H1 (cell line): Measurements from ENCODE around the gene TIA1. TPM values are rescaled to one million over a fixed set of nuclear protein-coding genes. Genes with fewer than 3 reads are reported as not detected.

Source experiments
- CTCF ChIA-PET: fragments of 300-600 bp; sonication (Branson Sonifier 250); formaldehyde crosslinking; loops from one replicate; lab custom pipeline; 2021; ENCODE audit not compliant: partially characterized antibody; lab: Charles Lee
- POLR2A ChIA-PET: fragments of 300-600 bp; sonication (Branson Sonifier 250); formaldehyde crosslinking; loops from one replicate; lab custom pipeline; 2021; ENCODE audit warnings: inconsistent platforms; ENCODE audit not compliant: partially characterized antibody; lab: Charles Lee
- DNase-seq, 2 experiments: peaks; one replicate each; pipeline versions ENCODE4 v3.0.0 to v3.0.0-alpha.2; 2010 to 2022; ENCODE audit warnings: low spot score in 2 of 2, low read depth in 1 of 2, mixed read lengths in 1 of 2
- FAIRE-seq: peaks from 2 replicates; lab custom pipeline; 2011; peaks lifted over from hg19 to GRCh38; lab: Jason Lieb, UNC
- H2AFZ ChIP-seq: 2 replicates; pipeline ENCODE4 v1.8.1; 2012; ENCODE audit warnings: low read length, inconsistent platforms
- H2AK5ac ChIP-seq: 2 replicates; pipeline ENCODE4 v1.6.1; 2013; ENCODE audit warnings: low read depth, low read length
- H2BK120ac ChIP-seq: replicated peaks from 2 replicates; pipeline ENCODE3; 2013; ENCODE audit warnings: low read depth, low read length, inconsistent platforms
- H2BK12ac ChIP-seq: 2 replicates; pipeline ENCODE4 v1.6.1; 2013; ENCODE audit warnings: low read depth, low read length
- H2BK15ac ChIP-seq: 2 replicates; pipeline ENCODE4 v1.6.1; 2013; ENCODE audit warnings: low read length
- H2BK20ac ChIP-seq: 2 replicates; pipeline ENCODE4 v1.6.1; 2013; ENCODE audit warnings: low read length
- H2BK5ac ChIP-seq: 2 replicates; pipeline ENCODE4 v1.6.1; 2013; ENCODE audit warnings: low read depth, low read length
- H3K14ac ChIP-seq: 2 replicates; pipeline ENCODE4 v1.6.1; 2013; ENCODE audit warnings: inconsistent platforms; ENCODE audit not compliant: insufficient read length
- H3K18ac ChIP-seq: 2 replicates; pipeline ENCODE4 v1.6.1; 2013; ENCODE audit warnings: low read length; ENCODE audit errors: extremely low read depth
- H3K23ac ChIP-seq: 2 replicates; pipeline ENCODE4 v1.6.1; 2013; ENCODE audit warnings: inconsistent platforms; ENCODE audit not compliant: insufficient read length
- H3K23me2 ChIP-seq: 2 replicates; pipeline ENCODE4 v1.6.1; 2013; ENCODE audit warnings: low read depth, low read length
- H3K27ac ChIP-seq: 2 replicates; pipeline ENCODE4 v1.6.1; 2011; ENCODE audit warnings: low read depth, low read length, inconsistent platforms
- H3K27me3 ChIP-seq, 4 experiments: replicated peaks in 1 of 4; 1 replicate in 1 of 4; 2 replicates in 3 of 4; pipeline versions ENCODE4 v1.6.1 to v1.8.1; 2011 to 2013; ENCODE audit warnings: low read length in 3 of 4, mild to moderate bottlenecking in 3 of 4, inconsistent platforms in 2 of 4, mixed read lengths in 2 of 4, moderate library complexity in 1 of 4; ENCODE audit not compliant: control insufficient read depth in 3 of 4, insufficient read depth in 3 of 4; ENCODE audit errors: extremely low read depth in 1 of 4
- H3K36me3 ChIP-seq, 4 experiments: 2 replicates each; pipeline versions ENCODE4 v1.6.1 to v1.8.1; 2011 to 2013; ENCODE audit warnings: mild to moderate bottlenecking in 4 of 4, low read length in 3 of 4, moderate library complexity in 2 of 4, control low read depth in 1 of 4, inconsistent platforms in 1 of 4; ENCODE audit not compliant: insufficient read depth in 4 of 4, control insufficient read depth in 2 of 4
- H3K4ac ChIP-seq: replicated peaks from 2 replicates; pipeline ENCODE3; 2013; ENCODE audit warnings: low read length, low read depth, mixed read lengths, inconsistent platforms; ENCODE audit not compliant: insufficient read length
- H3K4me1 ChIP-seq, 4 experiments: replicated peaks in 1 of 4; 1 replicate in 1 of 4; 2 replicates in 3 of 4; pipeline versions ENCODE4 v1.6.1 to v1.8.1; 2011 to 2013; ENCODE audit warnings: low read length in 3 of 4, inconsistent platforms in 2 of 4, mixed read lengths in 1 of 4; ENCODE audit not compliant: insufficient read depth in 4 of 4, control insufficient read depth in 3 of 4
- H3K4me2 ChIP-seq, 2 experiments: 2 replicates each; pipeline versions ENCODE4 v1.6.1 to v1.8.1; 2011 to 2013; ENCODE audit warnings: low read depth in 2 of 2, low read length in 2 of 2, control low read depth in 1 of 2, inconsistent platforms in 1 of 2, mild to moderate bottlenecking in 1 of 2; ENCODE audit not compliant: insufficient read depth in 1 of 2
- H3K4me3 ChIP-seq, 4 experiments: fragments of 200-600, 300-600 bp in 1 of 4; sonication (generic), shearing (Covaris generic), sonication (Bioruptor Twin) in 1 of 4; 2 replicates each; pipeline versions ENCODE4 v1.5.1 to v1.8.1; 2011 to 2016; ENCODE audit warnings: low read length in 4 of 4, low read depth in 3 of 4, control low read depth in 2 of 4, inconsistent platforms in 2 of 4, mild to moderate bottlenecking in 2 of 4, mixed read lengths in 1 of 4, moderate library complexity in 1 of 4; ENCODE audit not compliant: insufficient read depth in 2 of 4; ENCODE audit errors: extremely low read depth in 1 of 4
- H3K56ac ChIP-seq: replicated peaks from 2 replicates; pipeline ENCODE3; 2013; ENCODE audit warnings: low read depth, mild to moderate bottlenecking, mixed read lengths, low read length, inconsistent platforms; ENCODE audit not compliant: insufficient read length
- H3K79me1 ChIP-seq: 2 replicates; pipeline ENCODE4 v1.6.1; 2013; ENCODE audit warnings: low read depth, low read length, control low read depth
- H3K79me2 ChIP-seq, 2 experiments: 2 replicates each; pipeline versions ENCODE4 v1.6.1 to v1.8.1; 2012 to 2013; ENCODE audit warnings: low read length in 2 of 2, mild to moderate bottlenecking in 2 of 2, inconsistent platforms in 1 of 2; ENCODE audit not compliant: insufficient read depth in 2 of 2, control insufficient read depth in 1 of 2
- H3K9ac ChIP-seq, 4 experiments: replicated peaks in 1 of 4; 1 replicate in 1 of 4; 2 replicates in 3 of 4; pipeline versions ENCODE4 v1.6.1 to v1.8.1; 2011 to 2013; ENCODE audit warnings: low read depth in 3 of 4, low read length in 3 of 4, control low read depth in 2 of 4, mild to moderate bottlenecking in 2 of 4, moderate library complexity in 2 of 4, inconsistent platforms in 1 of 4; ENCODE audit errors: extremely low read depth in 1 of 4
- H3K9me3 ChIP-seq, 2 experiments: 2 replicates each; pipeline versions ENCODE4 v1.6.1 to v1.8.1; 2012 to 2013; ENCODE audit warnings: mild to moderate bottlenecking in 2 of 2, moderate library complexity in 2 of 2, control low read depth in 1 of 2, inconsistent platforms in 1 of 2, low read depth in 1 of 2, low read length in 1 of 2, mixed read lengths in 1 of 2; ENCODE audit not compliant: insufficient read depth in 2 of 2
- H4K20me1 ChIP-seq, 2 experiments: replicated peaks in 1 of 2; 2 replicates each; pipeline versions ENCODE3 to v1.8.1; 2011 to 2013; ENCODE audit warnings: inconsistent platforms in 2 of 2, low read length in 2 of 2, mild to moderate bottlenecking in 1 of 2; ENCODE audit not compliant: insufficient read depth in 2 of 2, control insufficient read depth in 1 of 2
- H4K5ac ChIP-seq: 2 replicates; pipeline ENCODE4 v1.6.1; 2013; ENCODE audit warnings: low read length, low read depth, mixed read lengths, inconsistent platforms; ENCODE audit not compliant: insufficient read length
- H4K8ac ChIP-seq: 2 replicates; pipeline ENCODE4 v1.8.0; 2013; ENCODE audit warnings: mild to moderate bottlenecking, moderate library complexity, low read length, inconsistent platforms; ENCODE audit not compliant: insufficient read depth; ENCODE audit errors: extremely low read depth
- H4K91ac ChIP-seq: replicated peaks from 2 replicates; pipeline ENCODE3; 2013; ENCODE audit warnings: low read length, mixed read lengths, inconsistent platforms; ENCODE audit not compliant: insufficient read length
- ASH2L ChIP-seq: fragments of 200-600, 300-600 bp; sonication (generic); IDR thresholded peaks from one replicate; pipeline ENCODE4 v1.7.1; 2017; ENCODE audit warnings: low read length
- BRCA1 ChIP-seq: IDR thresholded peaks from 2 replicates; pipeline ENCODE4 v1.6.1; 2012; ENCODE audit warnings: low read depth, low read length, improper control_type of control experiment
- CREB1 ChIP-seq: IDR thresholded peaks from 2 replicates; pipeline ENCODE4 v1.6.1; 2012; ENCODE audit warnings: inconsistent platforms
- HDAC2 ChIP-seq, 2 experiments: fragments of 300-600 bp in 1 of 2; sonication (generic) in 1 of 2; IDR thresholded peaks; 2 replicates each; pipeline ENCODE4 v1.6.1; 2011 to 2012; ENCODE audit warnings: low read depth in 2 of 2, low read length in 2 of 2, mild to moderate bottlenecking in 2 of 2, moderate library complexity in 2 of 2, borderline replicate concordance in 1 of 2, inconsistent platforms in 1 of 2
- JUN ChIP-seq: IDR thresholded peaks from 2 replicates; pipeline ENCODE4 v1.6.1; 2011; ENCODE audit warnings: low read depth, mild to moderate bottlenecking, improper control_type of control experiment, low read length
- KDM1A ChIP-seq: fragments of 200-600, 300-600 bp; sonication (generic); IDR thresholded peaks from 2 replicates; pipeline ENCODE4 v1.7.1; 2016; ENCODE audit warnings: mild to moderate bottlenecking, low read length, borderline replicate concordance
- KDM5A ChIP-seq: fragments of 200-600 bp; IDR thresholded peaks from 2 replicates; pipeline ENCODE4 v1.7.1; 2012; ENCODE audit warnings: mild to moderate bottlenecking, low read length, inconsistent platforms, mixed read lengths
- POLR2AphosphoS5 ChIP-seq: IDR thresholded peaks from 2 replicates; pipeline ENCODE4 v1.6.1; 2011; ENCODE audit warnings: low read depth, low read length
- POU5F1 ChIP-seq: IDR thresholded peaks from 2 replicates; pipeline ENCODE4 v1.6.1; 2011; ENCODE audit warnings: low read depth, mild to moderate bottlenecking, low read length, moderate library complexity
- SRF ChIP-seq: IDR thresholded peaks from 2 replicates; pipeline ENCODE4 v1.6.1; 2011; ENCODE audit warnings: mild to moderate bottlenecking, low read depth, low read length, moderate library complexity
- WGBS, 2 experiments: shearing (Covaris generic) in 1 of 2; methylation state at CpG; one replicate each; pipeline versions ENCODE4 v1.1.6 to v1.1.7; 2013 to 2015; ENCODE audit warnings: low lambda C conversion rate in 2 of 2, mixed read lengths in 2 of 2, inconsistent platforms in 1 of 2, low coverage in 1 of 2, missing lambda C conversion rate in 1 of 2; ENCODE audit not compliant: insufficient replicate concordance in 2 of 2, insufficient coverage in 1 of 2, insufficient read length in 1 of 2; ENCODE audit errors: extremely low coverage in 1 of 2, missing lambda C conversion rate in 1 of 2; 5-methylcytosine and 5-hydroxymethylcytosine counted together
- polyA plus RNA-seq, 7 experiments: library from polyadenylated mRNA; depleted of rRNA in 3 of 7; stranded (reverse) in 5 of 7; unstranded in 2 of 7; fragments of >200 nt in 5 of 7; fragments of 200-250 nt in 2 of 7; gene quantifications; 1 replicate in 5 of 7; 2 replicates in 1 of 7; 4 replicates in 1 of 7; pipeline versions ENCODE4 v1.2.1 to v1.2.3, GENCODE V29; 2011 to 2013; ENCODE audit warnings: missing spikeins in 2 of 7, mixed read lengths in 2 of 7
- total RNA-seq: library from RNA; stranded (reverse); fragmentation: NEBNext Ultra II Directional; extraction: Animal tissue kit (Norgen Biotek cat#: 25700); gene quantifications from 2 replicates; pipeline ENCODE4 v1.2.1, GENCODE V29; 2021

The TIA1 gene
- total and polyA plus RNA-seq, 2 of the 8 experiments (the other 6 are each of a cell fraction or from before 2014, with no cell fraction given): 58.6 to 181 TPM

DNA sequence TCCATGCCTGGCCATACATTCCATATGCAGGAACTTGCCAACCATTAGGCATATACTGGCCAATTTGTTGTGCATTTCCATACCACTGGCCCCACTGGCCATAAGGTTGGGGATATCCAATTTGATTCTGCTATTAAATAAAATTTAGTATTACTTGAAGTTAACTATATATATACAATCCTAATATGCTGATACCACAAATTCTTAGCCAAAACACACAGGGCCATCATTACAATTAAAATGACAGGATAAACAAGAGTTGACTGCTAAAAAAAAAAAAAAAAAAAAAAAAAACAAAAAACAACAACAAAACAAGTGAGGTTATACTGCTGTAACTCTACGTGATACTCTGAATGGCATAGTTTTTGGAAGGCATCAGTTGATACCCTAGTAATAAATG, 34.1 kb downstream of the TIA1 start:
- Histone ChIP-seq H3K79me2 (no peaks in the 10 kb centered on the region), H2BK15ac (no peak overlapping the region), H4K20me1 (peaks cover 0 to 2% of the 10 kb centered on the region in 2 experiments), H3K79me1 (no peaks in the 10 kb centered on the region), H2AFZ (no peak overlapping the region), H4K5ac (no peak overlapping the region), H3K4me2 (no peak overlapping the region), H3K27ac (no peak overlapping the region), H3K56ac (no peak overlapping the region), H4K91ac (no peak overlapping the region), H4K8ac (no peak overlapping the region), H2BK120ac (no peak overlapping the region), H3K4me3 (no peak overlapping the region), H3K18ac (no peak overlapping the region), H2AK5ac (no peak overlapping the region), H3K23me2 (no peaks in the 10 kb centered on the region), H3K23ac (no peak overlapping the region), H2BK12ac (no peak overlapping the region), H2BK20ac (no peak overlapping the region), H3K9me3 (no peaks in the 10 kb centered on the region), H3K36me3 (peaks cover 15 to 89% (median 49%) of the 10 kb centered on the region in 4 experiments), H3K4me1 (no peaks in the 10 kb centered on the region), H3K14ac (no peak overlapping the region), H3K4ac (no peak overlapping the region), H2BK5ac (no peak overlapping the region), H3K27me3 (no peaks in the 10 kb centered on the region), H3K9ac (no peak overlapping the region)
- DNase-seq: no peak
- CTCF ChIA-PET: interaction anchor here (0.8 kb wide), 1 partner anchor 21 kb away, joined by 3 read pairs; no protein-coding TSS in a partner anchor
- 75% methylated on average over 1 of the region's 1 CpG; no CpG with 5 or more reads in 1 of the 2 experiments for WGBS, 2 experiments
- POLR2A ChIA-PET: interaction anchor here (0.6 to 2.4 kb wide), 3 partner anchors 9 to 33 kb away, joined by 4 to 8 read pairs (median 4); no protein-coding TSS in a partner anchor
- TF ChIP-seq SRF (no peak), KDM1A (no peak), POU5F1 (no peak), JUN (no peak), POLR2AphosphoS5 (no peak), BRCA1 (no peak), KDM5A (no peak), HDAC2 (IDR thresholded peaks at IDR 0.05; ENCODE audit: borderline replicate concordance in 1 of 2, low read depth in 2 of 2, low read length in 2 of 2) (no peak), ASH2L (no peak), CREB1 (no peak)
- no peak for FAIRE-seq
